ENCODE data around the gene PIANP.

DNA sequence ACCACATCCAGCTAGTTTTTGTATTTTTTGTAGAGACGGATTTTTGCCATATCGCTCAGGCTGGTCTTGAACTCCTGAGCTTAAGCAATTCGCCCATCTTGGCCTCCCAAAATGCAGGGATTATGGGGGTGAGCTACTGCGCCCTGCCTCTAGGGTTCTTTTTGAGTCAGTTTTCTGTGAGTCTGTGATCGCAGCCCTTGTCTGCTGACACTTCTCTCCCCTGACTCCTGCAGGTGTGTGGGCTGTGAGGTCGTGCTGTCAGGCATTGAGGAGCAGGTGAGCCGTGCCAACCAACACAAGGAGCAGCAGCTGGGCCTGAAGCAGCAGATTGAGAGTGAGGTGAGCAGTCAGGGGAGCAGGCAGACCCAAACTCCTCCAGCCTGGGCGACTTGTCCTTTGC, 29.6 kb upstream of the PIANP start:
- TF ChIP-seq, protein P1, sequence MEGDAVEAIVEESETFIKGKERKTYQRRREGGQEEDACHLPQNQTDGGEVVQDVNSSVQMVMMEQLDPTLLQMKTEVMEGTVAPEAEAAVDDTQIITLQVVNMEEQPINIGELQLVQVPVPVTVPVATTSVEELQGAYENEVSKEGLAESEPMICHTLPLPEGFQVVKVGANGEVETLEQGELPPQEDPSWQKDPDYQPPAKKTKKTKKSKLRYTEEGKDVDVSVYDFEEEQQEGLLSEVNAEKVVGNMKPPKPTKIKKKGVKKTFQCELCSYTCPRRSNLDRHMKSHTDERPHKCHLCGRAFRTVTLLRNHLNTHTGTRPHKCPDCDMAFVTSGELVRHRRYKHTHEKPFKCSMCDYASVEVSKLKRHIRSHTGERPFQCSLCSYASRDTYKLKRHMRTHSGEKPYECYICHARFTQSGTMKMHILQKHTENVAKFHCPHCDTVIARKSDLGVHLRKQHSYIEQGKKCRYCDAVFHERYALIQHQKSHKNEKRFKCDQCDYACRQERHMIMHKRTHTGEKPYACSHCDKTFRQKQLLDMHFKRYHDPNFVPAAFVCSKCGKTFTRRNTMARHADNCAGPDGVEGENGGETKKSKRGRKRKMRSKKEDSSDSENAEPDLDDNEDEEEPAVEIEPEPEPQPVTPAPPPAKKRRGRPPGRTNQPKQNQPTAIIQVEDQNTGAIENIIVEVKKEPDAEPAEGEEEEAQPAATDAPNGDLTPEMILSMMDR (IDR thresholded peaks at IDR 0.05), result no peak
- TF ChIP-seq EZH2 (IDR thresholded peaks at IDR 0.05), result no peak

Data from neural progenitor cell (in vitro differentiated cells).